ENCODE measurements around the gene CPVL.

Gene CPVL

GRCh38 chr7:29043576-29043975, 102.8 kb downstream of the CPVL start:
- Histone ChIP-seq H3K9me3 (ENCODE audit: severe bottlenecking) (no peaks in the 10 kb centered on the region), H3K36me3 (no peaks in the 10 kb centered on the region), H3K27me3 (ENCODE audit: insufficient read depth, low read depth, severe bottlenecking) (peaks cover 44% of the 10 kb centered on the region), H3K4me3 (ENCODE audit: low read depth, low read length) (no peak overlapping the region), H3K27ac (no peak overlapping the region)
- no peak for TF ChIP-seq CTCF (IDR thresholded peaks at IDR 0.05; ENCODE audit: low read depth, low read length)
- no peak for DNase-seq

- Histone ChIP-seq H3K9me3 (ENCODE audit: severe bottlenecking) (no peaks in the 10 kb centered on the region), H3K27ac (no peak overlapping the region), H3K27me3 (ENCODE audit: insufficient read depth, low read depth, severe bottlenecking) (peaks cover 46% of the 10 kb centered on the region), H3K4me3 (ENCODE audit: low read depth, low read length) (no peak overlapping the region), H3K36me3 (no peaks in the 10 kb centered on the region)
- no peak for DNase-seq
- no peak for TF ChIP-seq CTCF (IDR thresholded peaks at IDR 0.05; ENCODE audit: low read depth, low read length)
Observed at GRCh38 chr7:29042824-29043231, 103.5 kb downstream of the CPVL start.

- Histone ChIP-seq H3K27me3 (ENCODE audit: insufficient read depth, low read depth, severe bottlenecking) (peaks cover 46% of the 10 kb centered on the region), H3K4me3 (ENCODE audit: low read depth, low read length) (no peak overlapping the region), H3K36me3 (no peaks in the 10 kb centered on the region), H3K27ac (no peak overlapping the region), H3K9me3 (ENCODE audit: severe bottlenecking) (no peaks in the 10 kb centered on the region)
- DNase-seq: no peak
- no peak for TF ChIP-seq CTCF (IDR thresholded peaks at IDR 0.05; ENCODE audit: low read depth, low read length)
Observed at GRCh38 chr7:29041991-29042390, 104.3 kb downstream of the CPVL start.

- H3K4me3 ChIP-seq (ENCODE audit: low read depth, low read length): no peak overlapping the region
- peaks cover 46% of the 10 kb centered on the region for H3K27me3 ChIP-seq (ENCODE audit: insufficient read depth, low read depth, severe bottlenecking)
- H3K27ac ChIP-seq: no peak overlapping the region
- H3K9me3 ChIP-seq (ENCODE audit: severe bottlenecking): no peaks in the 10 kb centered on the region
- DNase-seq: no peak
- H3K36me3 ChIP-seq: no peaks in the 10 kb centered on the region
- no peak for TF ChIP-seq CTCF (IDR thresholded peaks at IDR 0.05; ENCODE audit: low read depth, low read length)
Observed at GRCh38 chr7:29040579-29040925, 105.8 kb downstream of the CPVL start.

DNA sequence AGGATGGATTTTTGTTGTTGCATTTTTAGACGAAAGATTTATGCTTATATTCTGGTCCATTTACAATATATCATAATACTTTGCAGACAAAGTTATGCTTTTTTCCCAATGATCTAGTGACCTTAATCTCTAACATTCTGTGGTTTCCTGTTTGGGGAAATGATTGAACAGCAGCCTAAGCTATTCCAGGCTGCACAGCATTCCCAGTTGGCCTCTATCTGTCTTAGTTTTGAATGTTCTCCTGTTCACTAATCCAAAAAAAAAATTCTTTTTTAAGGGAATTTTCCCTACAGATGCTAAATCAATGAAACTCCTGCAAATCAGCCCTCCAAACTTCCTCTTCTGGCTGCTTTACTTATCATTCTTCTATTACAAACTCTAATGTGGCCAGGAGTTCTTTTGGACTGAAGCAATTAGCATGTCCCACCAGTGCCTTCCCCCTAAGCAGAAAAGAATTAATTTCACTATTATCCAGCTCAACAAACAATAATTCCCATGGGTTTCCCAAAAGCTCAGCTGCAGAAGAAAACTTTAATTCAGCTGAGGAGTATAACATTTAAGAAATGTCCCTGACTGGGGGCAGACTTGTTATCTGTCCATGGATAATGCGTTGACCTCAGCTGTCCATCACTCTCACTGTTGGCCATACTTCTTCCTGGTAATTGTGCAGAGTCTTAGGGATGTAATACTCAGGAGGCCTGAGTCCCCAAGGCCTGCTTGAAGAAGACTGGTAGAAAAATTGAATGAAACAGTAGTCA, 106.3 kb downstream of the CPVL start:
- H3K9me3 ChIP-seq (ENCODE audit: severe bottlenecking): no peaks in the 10 kb centered on the region
- no peaks in the 10 kb centered on the region for H3K36me3 ChIP-seq
- no peak for TF ChIP-seq CTCF (IDR thresholded peaks at IDR 0.05; ENCODE audit: low read depth, low read length)
- H3K4me3 ChIP-seq (ENCODE audit: low read depth, low read length): no peak overlapping the region
- no peak for DNase-seq
- no peak overlapping the region for H3K27ac ChIP-seq
- H3K27me3 ChIP-seq (ENCODE audit: insufficient read depth, low read depth, severe bottlenecking): peaks cover 52% of the 10 kb centered on the region

DNA sequence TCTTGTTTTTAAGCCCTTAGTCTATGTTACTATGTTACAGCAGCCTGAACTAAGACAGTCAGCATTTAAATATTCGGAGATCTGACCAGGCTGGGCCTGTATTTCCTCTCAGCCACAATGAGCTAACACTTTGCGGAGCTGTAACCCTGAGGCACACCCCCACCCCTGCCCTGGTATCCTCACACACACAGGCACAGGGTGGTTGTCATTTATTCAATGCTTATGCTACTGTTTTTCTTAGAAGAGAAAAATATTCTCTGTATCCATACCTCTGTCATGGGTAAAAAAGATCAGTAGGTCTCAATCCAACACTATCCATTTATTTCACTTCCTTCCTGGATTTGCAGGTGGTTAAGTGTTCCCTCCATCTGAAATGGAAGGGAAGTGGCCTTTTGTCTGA, 107.9 kb downstream of the CPVL start:
- Histone ChIP-seq H3K27me3 (ENCODE audit: insufficient read depth, low read depth, severe bottlenecking) (peaks cover 49% of the 10 kb centered on the region), H3K27ac (no peak overlapping the region), H3K4me3 (ENCODE audit: low read depth, low read length) (no peak overlapping the region), H3K36me3 (no peaks in the 10 kb centered on the region), H3K9me3 (ENCODE audit: severe bottlenecking) (no peaks in the 10 kb centered on the region)
- TF ChIP-seq CTCF (IDR thresholded peaks at IDR 0.05; ENCODE audit: low read depth, low read length): no peak
- no peak for DNase-seq

Data from WERI-Rb-1 (cell line).